ENCODE data around the gene IFRD2.

Gene IFRD2

DNA sequence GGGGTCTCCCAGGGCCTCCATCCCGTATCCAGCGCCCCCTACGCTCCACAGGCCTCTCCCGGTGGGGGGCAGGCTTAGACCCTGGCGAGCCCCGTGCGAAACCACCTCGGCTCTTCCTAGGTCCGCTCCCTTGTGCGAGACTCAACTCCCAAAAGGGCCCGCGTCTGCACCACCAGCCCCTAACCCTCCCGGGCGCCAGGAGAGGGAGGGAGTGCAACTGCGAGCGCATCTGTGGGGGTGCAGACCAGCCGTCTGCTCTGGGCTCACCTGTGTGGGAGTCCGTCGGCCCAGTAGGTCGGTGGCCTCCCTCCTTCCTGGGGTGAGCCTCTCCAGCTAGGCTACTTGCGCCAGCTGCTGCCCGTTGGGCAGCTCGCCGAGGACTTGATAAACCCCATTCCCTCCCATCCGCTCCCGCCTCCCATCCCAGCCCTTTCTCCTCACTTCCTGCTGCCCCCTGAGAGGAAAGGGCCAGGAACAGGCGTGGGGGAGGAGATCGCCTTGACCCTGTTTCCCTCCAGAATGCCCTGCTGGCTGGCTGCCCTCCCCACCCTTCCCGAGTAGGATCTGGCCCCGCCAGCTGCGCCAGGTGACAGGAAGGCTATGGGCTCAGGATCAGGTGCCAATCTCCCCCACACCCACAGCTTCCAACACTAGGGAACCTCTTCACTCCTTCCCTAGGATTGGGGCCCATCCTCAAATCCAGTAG, 30.3 kb upstream of the IFRD2 start, which contains the start of gene HYAL2:
TSS of gene HYAL2 (minus strand) at position 360 of the 706 bp plus-strand sequence. CDS start 2,256 bp downstream, outside the sequence.
- Histone ChIP-seq H3K36me3 (peaks cover 6% of the 10 kb centered on the region), H3K4me1 (ENCODE audit: control insufficient read depth in 1 of 2, insufficient read depth in 1 of 2, low read depth in 1 of 2, low read length in 1 of 2) (peaks cover 92 to 96% of the 10 kb centered on the region in 2 experiments)

DNA sequence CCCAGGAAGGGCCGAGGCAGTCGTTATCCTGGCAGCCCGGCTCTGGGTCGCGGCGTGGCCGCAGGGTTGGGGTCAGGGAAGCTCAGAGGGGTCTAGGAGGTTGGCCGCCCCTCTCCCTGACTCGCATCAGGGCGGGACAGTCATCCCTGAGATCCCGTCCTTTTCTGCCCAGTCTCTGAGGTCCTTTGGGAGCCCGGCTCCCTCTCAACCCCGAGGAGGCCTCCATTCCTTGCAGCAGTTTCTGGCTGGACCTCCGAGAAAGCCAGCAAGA, 29.8 kb upstream of the IFRD2 start:
- TF ChIP-seq, protein P1, sequence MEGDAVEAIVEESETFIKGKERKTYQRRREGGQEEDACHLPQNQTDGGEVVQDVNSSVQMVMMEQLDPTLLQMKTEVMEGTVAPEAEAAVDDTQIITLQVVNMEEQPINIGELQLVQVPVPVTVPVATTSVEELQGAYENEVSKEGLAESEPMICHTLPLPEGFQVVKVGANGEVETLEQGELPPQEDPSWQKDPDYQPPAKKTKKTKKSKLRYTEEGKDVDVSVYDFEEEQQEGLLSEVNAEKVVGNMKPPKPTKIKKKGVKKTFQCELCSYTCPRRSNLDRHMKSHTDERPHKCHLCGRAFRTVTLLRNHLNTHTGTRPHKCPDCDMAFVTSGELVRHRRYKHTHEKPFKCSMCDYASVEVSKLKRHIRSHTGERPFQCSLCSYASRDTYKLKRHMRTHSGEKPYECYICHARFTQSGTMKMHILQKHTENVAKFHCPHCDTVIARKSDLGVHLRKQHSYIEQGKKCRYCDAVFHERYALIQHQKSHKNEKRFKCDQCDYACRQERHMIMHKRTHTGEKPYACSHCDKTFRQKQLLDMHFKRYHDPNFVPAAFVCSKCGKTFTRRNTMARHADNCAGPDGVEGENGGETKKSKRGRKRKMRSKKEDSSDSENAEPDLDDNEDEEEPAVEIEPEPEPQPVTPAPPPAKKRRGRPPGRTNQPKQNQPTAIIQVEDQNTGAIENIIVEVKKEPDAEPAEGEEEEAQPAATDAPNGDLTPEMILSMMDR (IDR thresholded peaks at IDR 0.05): no peak
- Histone ChIP-seq H3K27ac (peak overlapping the region; percentile 95), H3K4me3 (ENCODE audit: low read depth in 1 of 2, low read length in 1 of 2) (peak overlapping the region; percentile 72 to 77), H3K9me3 (no peaks in the 10 kb centered on the region), H3K27me3 (no peaks in the 10 kb centered on the region), H3K4me1 (ENCODE audit: control insufficient read depth in 1 of 2, insufficient read depth in 1 of 2, low read depth in 1 of 2, low read length in 1 of 2) (peaks cover 87 to 94% of the 10 kb centered on the region in 2 experiments), H3K36me3 (peaks cover 6% of the 10 kb centered on the region)

More for the DNA sequence above, 30.3 kb upstream of the IFRD2 start, which contains the start of gene HYAL2:
- H3K27ac ChIP-seq: peak within 1 kb of the TSS; percentile 95
- no peaks in the 10 kb centered on the region for H3K9me3 ChIP-seq
- H3K27me3 ChIP-seq: no peaks in the 10 kb centered on the region
- TF ChIP-seq, protein P1 (IDR thresholded peaks at IDR 0.05): no peak
- H3K4me3 ChIP-seq (ENCODE audit: low read depth in 1 of 2, low read length in 1 of 2): peak within 1 kb of the TSS; percentile 72 to 77

DNA sequence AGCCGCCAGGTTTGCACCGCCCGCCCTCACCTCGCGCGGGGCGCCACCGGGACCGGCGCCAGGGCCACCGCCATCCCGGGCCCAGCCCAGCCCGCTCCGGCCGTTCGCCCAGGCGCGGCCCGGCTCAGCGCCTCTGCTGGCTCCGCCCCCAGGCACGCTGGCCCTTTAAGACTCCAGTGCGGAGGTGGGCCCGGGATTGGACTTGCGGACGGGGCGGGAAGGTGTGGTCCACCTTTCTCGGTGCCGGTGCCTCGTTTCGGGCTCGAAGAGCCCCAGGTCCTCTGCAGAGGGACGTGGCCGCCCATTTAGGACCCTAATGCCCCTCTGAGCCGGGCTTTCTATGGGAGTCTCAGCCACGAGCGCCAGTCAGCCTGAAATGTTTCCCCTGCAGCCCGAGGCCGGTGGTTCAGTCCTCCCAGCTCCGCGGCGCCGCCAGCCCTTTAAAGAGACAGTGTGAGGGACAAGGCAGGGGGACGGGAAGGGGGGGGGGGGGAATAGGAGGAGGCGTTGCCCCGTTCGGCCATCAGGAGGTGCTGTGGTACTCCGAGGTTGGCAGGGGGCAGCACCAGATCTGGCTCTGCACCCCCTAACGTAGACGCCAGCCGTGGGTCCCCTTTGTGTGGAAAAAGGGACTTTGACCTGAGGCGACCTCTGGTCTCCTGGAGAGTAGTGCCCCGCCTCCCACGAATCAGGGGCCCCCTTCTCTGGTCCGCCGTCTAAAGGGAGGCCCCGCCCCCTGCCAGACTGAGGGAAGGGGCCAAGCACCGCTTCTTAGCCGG, 29.3 kb upstream of the IFRD2 start:
- Histone ChIP-seq H3K27me3 (no peaks in the 10 kb centered on the region), H3K4me3 (ENCODE audit: low read depth in 1 of 2, low read length in 1 of 2) (peak overlapping the region; percentile 72 to 77), H3K9me3 (no peaks in the 10 kb centered on the region), H3K27ac (peak overlapping the region; percentile 95), H3K36me3 (peaks cover 9% of the 10 kb centered on the region), H3K4me1 (ENCODE audit: control insufficient read depth in 1 of 2, insufficient read depth in 1 of 2, low read depth in 1 of 2, low read length in 1 of 2) (peaks cover 82 to 95% of the 10 kb centered on the region in 2 experiments)
- TF ChIP-seq, protein P1 (IDR thresholded peaks at IDR 0.05): peak; percentile 78

DNA sequence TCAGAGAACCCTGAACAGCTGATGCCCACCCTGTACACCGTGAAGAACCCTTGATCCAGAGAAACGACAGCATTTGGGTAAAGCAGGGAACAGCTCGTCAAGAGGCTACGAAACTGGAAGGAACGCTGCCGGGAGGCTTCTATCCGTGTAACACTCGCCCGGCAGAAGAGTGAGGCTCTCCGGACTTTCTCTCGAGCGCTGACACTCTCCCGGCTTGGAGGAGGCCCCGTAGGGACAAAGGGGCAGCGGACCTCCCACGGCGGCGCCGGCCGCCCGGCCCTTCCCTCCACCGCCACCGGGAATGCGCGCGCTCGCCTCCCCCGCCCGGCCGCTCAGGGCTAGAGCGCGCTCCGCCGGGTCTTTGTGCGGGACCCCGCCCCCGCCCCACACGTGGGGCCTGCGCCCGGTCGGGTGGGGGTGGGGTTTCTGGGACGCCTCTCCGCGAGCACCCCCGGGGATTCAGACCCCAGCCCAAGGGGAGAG, 28.7 kb upstream of the IFRD2 start:
- no peaks in the 10 kb centered on the region for H3K9me3 ChIP-seq
- H3K4me1 ChIP-seq (ENCODE audit: control insufficient read depth in 1 of 2, insufficient read depth in 1 of 2, low read depth in 1 of 2, low read length in 1 of 2): peaks cover 76 to 90% of the 10 kb centered on the region in 2 experiments
- peak overlapping the region; percentile 95 for H3K27ac ChIP-seq
- H3K36me3 ChIP-seq: peaks cover 9% of the 10 kb centered on the region
- TF ChIP-seq, protein P1 (IDR thresholded peaks at IDR 0.05): no peak
- H3K4me3 ChIP-seq (ENCODE audit: low read depth in 1 of 2, low read length in 1 of 2): peak overlapping the region; percentile 72 to 77
- no peaks in the 10 kb centered on the region for H3K27me3 ChIP-seq

DNA sequence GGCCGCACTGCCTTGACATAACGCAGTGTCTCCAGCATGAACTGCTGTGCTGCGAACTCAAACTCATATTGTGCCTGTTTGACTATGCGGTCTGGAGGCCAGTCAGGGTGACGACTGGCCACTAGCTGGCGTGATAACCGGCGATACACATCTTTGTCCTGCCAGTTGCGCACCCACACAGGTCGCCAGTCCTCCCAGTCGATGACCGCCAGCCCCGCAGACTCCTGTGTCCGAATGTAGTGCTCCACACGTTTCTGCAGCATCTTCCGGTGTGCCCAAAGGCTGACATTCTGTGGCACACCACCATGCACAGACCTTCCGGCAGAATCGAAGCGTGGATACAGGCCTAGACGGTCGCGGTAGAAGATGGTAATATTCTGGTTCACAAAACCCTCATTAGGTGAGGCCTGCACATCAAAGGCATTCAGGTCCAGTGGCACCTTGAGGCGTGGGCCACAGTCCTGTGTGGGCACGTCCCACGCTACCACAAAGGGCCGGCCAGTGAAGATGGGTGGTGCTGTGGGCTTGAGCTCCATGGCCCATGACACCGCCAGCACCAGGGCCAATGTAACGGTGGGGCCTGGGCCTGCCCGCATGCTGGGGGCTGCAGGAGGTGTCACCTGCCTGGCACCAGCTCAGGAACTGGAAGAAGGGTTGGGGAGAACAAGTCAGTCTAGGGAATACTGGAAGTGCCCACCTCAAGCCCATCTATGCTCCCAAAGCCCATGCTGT, 27.8 kb upstream of the IFRD2 start:
- TF ChIP-seq, protein P1 (IDR thresholded peaks at IDR 0.05): no peak
- Histone ChIP-seq H3K36me3 (peaks cover 5% of the 10 kb centered on the region), H3K9me3 (no peaks in the 10 kb centered on the region), H3K27me3 (no peaks in the 10 kb centered on the region), H3K4me1 (ENCODE audit: control insufficient read depth in 1 of 2, insufficient read depth in 1 of 2, low read depth in 1 of 2, low read length in 1 of 2) (peaks cover 68 to 82% of the 10 kb centered on the region in 2 experiments), H3K4me3 (ENCODE audit: low read depth in 1 of 2, low read length in 1 of 2) (peak overlapping the region; percentile 72 to 77), H3K27ac (peak overlapping the region; percentile 95)
